Measurements from ENCODE around the gene LRRC42.

LRRC42 gene

GRCh38 chr1:53947172-53947907 lies 1.2 kb downstream of the LRRC42 start:
- TF ChIP-seq CTCF (IDR thresholded peaks at IDR 0.05; ENCODE audit: control insufficient read depth, extremely low read depth, insufficient read depth) = no peak
- DNase-seq (ENCODE audit: low read depth) = no peak
- peak overlapping the region; percentile 83 for H3K4me3 ChIP-seq (ENCODE audit: low read depth, low read length)

- TF ChIP-seq CTCF (IDR thresholded peaks at IDR 0.05; ENCODE audit: control insufficient read depth, extremely low read depth, insufficient read depth) = no peak
- H3K4me3 ChIP-seq (ENCODE audit: low read depth, low read length) = no peak overlapping the region
- no peak for DNase-seq (ENCODE audit: low read depth)
These were observed 2.1 kb downstream of the LRRC42 start for GRCh38 chr1:53948291-53948690.

- TF ChIP-seq CTCF (IDR thresholded peaks at IDR 0.05; ENCODE audit: control insufficient read depth, extremely low read depth, insufficient read depth) = peak; percentile 46
- DNase-seq (ENCODE audit: low read depth) = no peak
- no peak overlapping the region for H3K4me3 ChIP-seq (ENCODE audit: low read depth, low read length)
These were observed 3.2 kb downstream of the LRRC42 start for GRCh38 chr1:53949023-53949990.

- no peak for TF ChIP-seq CTCF (IDR thresholded peaks at IDR 0.05; ENCODE audit: control insufficient read depth, extremely low read depth, insufficient read depth)
- no peak overlapping the region for H3K4me3 ChIP-seq (ENCODE audit: low read depth, low read length)
- DNase-seq (ENCODE audit: low read depth) = no peak
These were observed 5.5 kb downstream of the LRRC42 start for GRCh38 chr1:53951697-53952096.

GRCh38 chr1:53954128-53954527 lies 8.0 kb downstream of the LRRC42 start:
- DNase-seq (ENCODE audit: low read depth) = no peak
- H3K4me3 ChIP-seq (ENCODE audit: low read depth, low read length) = no peak overlapping the region
- TF ChIP-seq CTCF (IDR thresholded peaks at IDR 0.05; ENCODE audit: control insufficient read depth, extremely low read depth, insufficient read depth) = no peak

- no peak for TF ChIP-seq CTCF (IDR thresholded peaks at IDR 0.05; ENCODE audit: control insufficient read depth, extremely low read depth, insufficient read depth)
- peak overlapping the region; percentile 10; the same call in 1 of the 2 replicates for H3K4me3 ChIP-seq (ENCODE audit: low read depth, low read length)
- peak; percentile 49 for DNase-seq (ENCODE audit: low read depth)
These were observed 10.4 kb downstream of the LRRC42 start for GRCh38 chr1:53956308-53957168.
